ENCODE measurements around the gene FGFR4. TPM values are rescaled to one million over a fixed set of nuclear protein-coding genes. Genes with fewer than 3 reads are reported as not detected.

FGFR4 gene
- total and polyA plus RNA-seq, 2 of the 8 experiments (the other 6 are each of a cell fraction or from before 2014, with no cell fraction given) = 61.4 to 88.4 TPM

DNA sequence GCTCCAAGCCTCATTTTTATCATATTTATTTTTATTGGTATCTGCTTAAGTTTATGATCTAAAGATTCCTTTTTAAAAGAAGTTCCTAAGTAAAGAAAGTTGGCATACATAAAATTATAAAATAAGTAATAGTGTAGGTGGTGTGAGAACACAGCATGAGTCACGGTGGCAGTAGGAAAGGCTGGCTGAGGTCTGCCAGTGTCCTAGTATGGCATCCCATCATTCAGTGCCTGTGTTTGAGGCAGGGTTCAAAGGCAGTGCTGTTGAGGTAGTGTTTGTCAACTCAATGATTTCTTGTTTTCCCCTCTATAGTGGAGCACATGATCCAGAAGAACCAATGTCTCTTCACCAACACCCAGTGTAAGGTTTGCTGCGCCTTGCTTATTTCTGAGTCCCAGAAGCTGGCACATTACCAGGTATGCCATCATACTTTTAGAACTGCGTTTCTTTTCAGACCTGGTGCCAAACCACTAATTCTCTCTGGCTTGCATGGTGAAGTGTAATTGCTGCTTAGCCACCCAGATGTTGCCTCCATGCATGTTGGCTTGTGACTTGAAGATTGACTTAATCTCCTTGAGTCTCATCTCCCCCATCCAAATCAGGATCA is 45.8 kb upstream of the FGFR4 start:
- Histone ChIP-seq H3K4me1 (replicated peaks in 1 of 4; ENCODE audit: control insufficient read depth in 3 of 4, insufficient read depth in 4 of 4, low read length in 3 of 4) (peaks cover 0 to 5% (median 3%) of the 10 kb centered on the region in 4 experiments; a peak in 6 of 7 replicates), H3K56ac (replicated peaks; ENCODE audit: insufficient read length, low read depth, low read length) (no peak overlapping the region), H4K20me1 (replicated peaks in 1 of 2; ENCODE audit: control insufficient read depth in 1 of 2, insufficient read depth in 2 of 2, low read length in 2 of 2) (peaks cover 0 to 8% of the 10 kb centered on the region in 2 experiments), H4K5ac (ENCODE audit: insufficient read length, low read depth, low read length) (no peak overlapping the region), H3K18ac (ENCODE audit: extremely low read depth, low read length) (no peak overlapping the region), H3K23me2 (ENCODE audit: low read depth, low read length) (no peaks in the 10 kb centered on the region), H3K79me2 (ENCODE audit: control insufficient read depth in 1 of 2, insufficient read depth in 2 of 2, low read length in 2 of 2) (peaks cover 5 to 25% of the 10 kb centered on the region in 2 experiments; a peak in 3 of 4 replicates), H2BK120ac (replicated peaks; ENCODE audit: low read depth, low read length) (no peak overlapping the region), H2BK15ac (ENCODE audit: low read length) (no peak overlapping the region), H2AFZ (ENCODE audit: low read length) (no peak overlapping the region), H3K4me3 (ENCODE audit: extremely low read depth in 1 of 4, insufficient read depth in 2 of 4, low read depth in 3 of 4, low read length in 4 of 4) (no peak overlapping the region), H4K91ac (replicated peaks; ENCODE audit: insufficient read length, low read length) (no peak overlapping the region), H3K27me3 (replicated peaks in 1 of 4; ENCODE audit: control insufficient read depth in 3 of 4, extremely low read depth in 1 of 4, insufficient read depth in 3 of 4, low read length in 3 of 4) (no peaks in the 10 kb centered on the region), H2BK12ac (ENCODE audit: low read depth, low read length) (no peak overlapping the region), H3K4ac (replicated peaks; ENCODE audit: insufficient read length, low read depth, low read length) (no peak overlapping the region), H3K9me3 (ENCODE audit: insufficient read depth in 2 of 2, low read depth in 1 of 2, low read length in 1 of 2) (no peaks in the 10 kb centered on the region), H2BK5ac (ENCODE audit: low read depth, low read length) (no peak overlapping the region), H3K4me2 (ENCODE audit: insufficient read depth in 1 of 2, low read depth in 2 of 2, low read length in 2 of 2) (no peak overlapping the region), H2BK20ac (ENCODE audit: low read length) (no peak overlapping the region), H3K23ac (ENCODE audit: insufficient read length) (no peak overlapping the region), H2AK5ac (ENCODE audit: low read depth, low read length) (no peak overlapping the region), H3K9ac (replicated peaks in 1 of 4; ENCODE audit: extremely low read depth in 1 of 4, low read depth in 3 of 4, low read length in 3 of 4) (no peak overlapping the region), H3K14ac (ENCODE audit: insufficient read length) (no peak overlapping the region), H3K79me1 (ENCODE audit: low read depth, low read length) (no peaks in the 10 kb centered on the region; the same call in 1 of the 2 replicates), H4K8ac (ENCODE audit: extremely low read depth, insufficient read depth, low read length) (no peak overlapping the region), H3K36me3 (ENCODE audit: control insufficient read depth in 2 of 4, insufficient read depth in 4 of 4, low read length in 3 of 4) (peaks cover 6 to 31% (median 16%) of the 10 kb centered on the region in 4 experiments; a peak in 7 of 8 replicates), H3K27ac (ENCODE audit: low read depth, low read length) (no peak overlapping the region)
- CTCF ChIA-PET (ENCODE audit: partially characterized antibody) = interaction anchor here (1.0 to 2.2 kb wide), 5 partner anchors 8 to 180 kb away, joined by 3 to 9 read pairs (median 3); no protein-coding TSS in a partner anchor
- no peak for DNase-seq (ENCODE audit: low read depth in 1 of 2, low spot score in 2 of 2)
- FAIRE-seq = no peak
- TF ChIP-seq KDM1A (IDR thresholded peaks at IDR 0.05; ENCODE audit: borderline replicate concordance, low read length) (no peak), CEBPB (IDR thresholded peaks at IDR 0.05; ENCODE audit: low read depth, low read length) (no peak), SUZ12 (IDR thresholded peaks at IDR 0.05; ENCODE audit: low read length) (no peak), NANOG (IDR thresholded peaks at IDR 0.05; ENCODE audit: insufficient read depth, low read depth, low read length, poor library complexity, severe bottlenecking) (no peak), JUN (IDR thresholded peaks at IDR 0.05; ENCODE audit: low read depth, low read length) (no peak), NRF1 (IDR thresholded peaks at IDR 0.05; ENCODE audit: low read depth, low read length) (no peak), EZH2 (IDR thresholded peaks at IDR 0.05; ENCODE audit: low read depth, low read length, severe bottlenecking) (no peak), USF2 (IDR thresholded peaks at IDR 0.05; ENCODE audit: low read length) (no peak)
- 86% methylated on average over 3 of the region's 3 CpGs; no CpG with 5 or more reads in 1 of the 2 experiments for WGBS, 2 experiments (ENCODE audit: extremely low coverage in 1 of 2, insufficient coverage in 1 of 2, insufficient read length in 1 of 2, insufficient replicate concordance in 2 of 2, low coverage in 1 of 2, low lambda C conversion rate in 2 of 2, missing lambda C conversion rate in 1 of 2)
- POLR2A ChIA-PET (ENCODE audit: partially characterized antibody) = interaction anchor here (1.1 kb wide), 1 partner anchor 10 kb away, joined by 4 read pairs; no protein-coding TSS in a partner anchor
